HCT116 (cell line): ENCODE measurements around the gene TNIK.

Source experiments
- EZH2phosphoT487 ChIP-seq: fragments of 200-600 bp; IDR thresholded peaks from 2 replicates; pipeline ENCODE4 v1.6.1; 2018; ENCODE audit warnings: antibody characterized with exemption, borderline replicate concordance
- POLR2A ChIP-seq: IDR thresholded peaks from 2 replicates; pipeline ENCODE4 v1.7.0; 2011; ENCODE audit warnings: borderline replicate concordance; ENCODE audit not compliant: insufficient read depth, insufficient read length; ENCODE audit errors: extremely low read depth
- RAD21 ChIP-seq: IDR thresholded peaks from 2 replicates; pipeline ENCODE4 v1.6.1; 2012; ENCODE audit warnings: low read depth, mild to moderate bottlenecking
- SIN3A ChIP-seq: IDR thresholded peaks from 2 replicates; pipeline ENCODE4 v1.6.1; 2012; ENCODE audit warnings: low read depth
- SP1 ChIP-seq: IDR thresholded peaks from 2 replicates; pipeline ENCODE4 v1.6.1; 2012; ENCODE audit warnings: low read depth
- SRF ChIP-seq: IDR thresholded peaks from 2 replicates; pipeline ENCODE4 v1.6.1; 2012; ENCODE audit warnings: low read depth
- TCF7L2 ChIP-seq: IDR thresholded peaks from 2 replicates; pipeline ENCODE4 v1.7.0; 2011; ENCODE audit warnings: borderline replicate concordance, inconsistent platforms; ENCODE audit not compliant: insufficient read depth, insufficient read length; ENCODE audit errors: extremely low read depth
- YY1 ChIP-seq: IDR thresholded peaks from 2 replicates; pipeline ENCODE4 v1.6.1; 2011; ENCODE audit warnings: low read length, low read depth, moderate library complexity, mild to moderate bottlenecking; ENCODE audit not compliant: insufficient replicate concordance; ENCODE audit errors: extremely low read depth
- ZNF274 ChIP-seq: fragments of 200-500 bp; sonication (Bioruptor generic); IDR thresholded peaks from 2 replicates; pipeline ENCODE4 v1.6.1; 2014; ENCODE audit warnings: mild to moderate bottlenecking, low read depth, low read length, inconsistent platforms
- TF ChIP-seq, protein P1 (sequence below), 3 experiments: fragments of 200-600 bp in 1 of 3; sonication (generic) in 1 of 3; IDR thresholded peaks in 2 of 3; conservative IDR thresholded peaks in 1 of 3; 2 replicates each; pipeline ENCODE4 v1.5.1; 2012 to 2017; ENCODE audit warnings: low read depth in 2 of 3, low read length in 2 of 3, antibody characterized with exemption in 1 of 3, borderline replicate concordance in 1 of 3, control low read depth in 1 of 3, mild to moderate bottlenecking in 1 of 3, mixed read lengths in 1 of 3, mixed run types in 1 of 3, moderate library complexity in 1 of 3; ENCODE audit not compliant: insufficient read depth in 1 of 3
- TF ChIP-seq, protein P2 (sequence below): IDR thresholded peaks from 2 replicates; pipeline ENCODE4 v1.6.1; 2011; ENCODE audit warnings: mild to moderate bottlenecking, low read length, moderate library complexity; ENCODE audit not compliant: insufficient replicate concordance; ENCODE audit errors: extremely low read depth
- TF ChIP-seq, protein P3 (sequence below): IDR thresholded peaks from 2 replicates; pipeline ENCODE4 v1.6.1; 2012

DNA sequence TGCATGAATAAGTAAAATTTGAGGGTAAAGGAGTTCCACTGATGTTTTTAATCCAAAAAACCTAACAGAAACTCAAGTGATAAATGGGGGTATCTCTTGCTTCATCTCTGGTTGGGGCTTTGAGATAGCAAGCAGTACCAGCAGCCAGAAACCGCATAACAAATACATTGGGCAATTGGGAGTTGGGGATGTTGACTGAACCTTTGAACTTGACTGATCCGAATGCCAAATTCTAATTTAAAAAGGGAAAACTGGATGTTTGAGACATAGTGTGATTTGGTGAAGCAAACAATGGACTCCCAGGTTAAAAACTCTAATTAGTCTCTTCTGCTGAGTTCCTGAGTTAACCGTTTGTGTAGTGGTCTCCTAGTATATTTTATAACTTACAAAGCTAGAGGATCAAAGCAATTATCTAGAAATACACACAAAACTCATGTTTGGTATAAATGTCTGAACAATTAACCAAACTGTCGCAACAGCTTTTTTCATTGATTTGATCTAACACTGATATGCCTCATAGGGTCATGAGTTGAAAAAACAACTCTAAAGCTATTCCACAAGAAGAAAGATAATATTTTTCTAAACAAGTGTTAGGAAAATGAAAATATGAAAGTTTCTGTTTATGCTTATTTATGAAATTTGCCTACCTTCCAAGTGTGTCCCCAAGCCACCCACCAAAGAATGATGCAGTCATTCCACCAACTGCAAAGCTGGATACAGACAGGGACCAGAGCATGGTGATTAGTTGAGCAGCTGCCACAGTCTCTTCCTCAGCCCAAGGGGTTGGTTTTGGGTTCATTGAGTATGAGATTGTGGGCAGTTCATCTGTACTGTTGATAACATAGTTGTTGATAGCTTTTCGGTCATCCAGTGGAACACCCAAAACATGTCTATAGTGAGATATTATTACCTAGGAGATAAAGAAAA, 446.1 kb downstream of the TNIK start:
- TF ChIP-seq, protein P1, sequence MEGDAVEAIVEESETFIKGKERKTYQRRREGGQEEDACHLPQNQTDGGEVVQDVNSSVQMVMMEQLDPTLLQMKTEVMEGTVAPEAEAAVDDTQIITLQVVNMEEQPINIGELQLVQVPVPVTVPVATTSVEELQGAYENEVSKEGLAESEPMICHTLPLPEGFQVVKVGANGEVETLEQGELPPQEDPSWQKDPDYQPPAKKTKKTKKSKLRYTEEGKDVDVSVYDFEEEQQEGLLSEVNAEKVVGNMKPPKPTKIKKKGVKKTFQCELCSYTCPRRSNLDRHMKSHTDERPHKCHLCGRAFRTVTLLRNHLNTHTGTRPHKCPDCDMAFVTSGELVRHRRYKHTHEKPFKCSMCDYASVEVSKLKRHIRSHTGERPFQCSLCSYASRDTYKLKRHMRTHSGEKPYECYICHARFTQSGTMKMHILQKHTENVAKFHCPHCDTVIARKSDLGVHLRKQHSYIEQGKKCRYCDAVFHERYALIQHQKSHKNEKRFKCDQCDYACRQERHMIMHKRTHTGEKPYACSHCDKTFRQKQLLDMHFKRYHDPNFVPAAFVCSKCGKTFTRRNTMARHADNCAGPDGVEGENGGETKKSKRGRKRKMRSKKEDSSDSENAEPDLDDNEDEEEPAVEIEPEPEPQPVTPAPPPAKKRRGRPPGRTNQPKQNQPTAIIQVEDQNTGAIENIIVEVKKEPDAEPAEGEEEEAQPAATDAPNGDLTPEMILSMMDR (IDR thresholded peaks at IDR 0.05 in 2 of 3, conservative IDR thresholded peaks at IDR 0.05 in 1 of 3; ENCODE audit: borderline replicate concordance in 1 of 3, insufficient read depth in 1 of 3, low read depth in 2 of 3, low read length in 2 of 3): no peak
- no peak for TF ChIP-seq SP1
- TF ChIP-seq, protein P2, sequence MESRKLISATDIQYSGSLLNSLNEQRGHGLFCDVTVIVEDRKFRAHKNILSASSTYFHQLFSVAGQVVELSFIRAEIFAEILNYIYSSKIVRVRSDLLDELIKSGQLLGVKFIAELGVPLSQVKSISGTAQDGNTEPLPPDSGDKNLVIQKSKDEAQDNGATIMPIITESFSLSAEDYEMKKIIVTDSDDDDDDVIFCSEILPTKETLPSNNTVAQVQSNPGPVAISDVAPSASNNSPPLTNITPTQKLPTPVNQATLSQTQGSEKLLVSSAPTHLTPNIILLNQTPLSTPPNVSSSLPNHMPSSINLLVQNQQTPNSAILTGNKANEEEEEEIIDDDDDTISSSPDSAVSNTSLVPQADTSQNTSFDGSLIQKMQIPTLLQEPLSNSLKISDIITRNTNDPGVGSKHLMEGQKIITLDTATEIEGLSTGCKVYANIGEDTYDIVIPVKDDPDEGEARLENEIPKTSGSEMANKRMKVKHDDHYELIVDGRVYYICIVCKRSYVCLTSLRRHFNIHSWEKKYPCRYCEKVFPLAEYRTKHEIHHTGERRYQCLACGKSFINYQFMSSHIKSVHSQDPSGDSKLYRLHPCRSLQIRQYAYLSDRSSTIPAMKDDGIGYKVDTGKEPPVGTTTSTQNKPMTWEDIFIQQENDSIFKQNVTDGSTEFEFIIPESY: no peak
- TF ChIP-seq, protein P3, sequence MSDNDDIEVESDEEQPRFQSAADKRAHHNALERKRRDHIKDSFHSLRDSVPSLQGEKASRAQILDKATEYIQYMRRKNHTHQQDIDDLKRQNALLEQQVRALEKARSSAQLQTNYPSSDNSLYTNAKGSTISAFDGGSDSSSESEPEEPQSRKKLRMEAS: no peak
- no peak for TF ChIP-seq SIN3A
- TF ChIP-seq ZNF274: no peak
- TF ChIP-seq EZH2phosphoT487: no peak
- no peak for TF ChIP-seq RAD21
- no peak for TF ChIP-seq YY1
- TF ChIP-seq TCF7L2: no peak
- no peak for TF ChIP-seq POLR2A
- TF ChIP-seq SRF: no peak
